SK-N-SH (cell line): ENCODE data around the gene SAMD4A. TPM values are rescaled to one million over a fixed set of nuclear protein-coding genes. Genes with fewer than 3 reads are reported as not detected.

Experiments used
- CTCF ChIA-PET: fragments of 300-600, 350-600 bp; formaldehyde crosslinking; extraction: SDS; loops from one replicate; lab custom pipeline; 2021; lab: Yijun Ruan, JAX
- POLR2A ChIA-PET: fragments of 350-600 bp; sonication (Branson Sonifier 250); formaldehyde crosslinking; extraction: SDS; loops from one replicate; lab custom pipeline; 2020; ENCODE audit warnings: antibody characterized with exemption, inconsistent platforms; lab: Yijun Ruan, JAX
- DNase-seq: peaks from one replicate; pipeline ENCODE4 v3.0.0; 2012
- H2AFZ ChIP-seq: fragments of 200-600 bp; sonication (generic); 2 replicates; pipeline ENCODE4 v1.8.1; 2016; ENCODE audit warnings: antibody characterized with exemption, mild to moderate bottlenecking, low read depth
- H3F3A ChIP-seq: fragments of 200-600 bp; sonication (generic); replicated peaks from 2 replicates; pipeline ENCODE3; 2016; ENCODE audit warnings: antibody characterized with exemption, mild to moderate bottlenecking; ENCODE audit not compliant: insufficient read depth
- H3K27ac ChIP-seq, 2 experiments: fragments of 200-500 bp in 1 of 2; fragments of 200-600 bp in 1 of 2; sonication (Bioruptor generic) in 1 of 2; sonication (generic), shearing (Covaris generic) in 1 of 2; 2 replicates each; pipeline versions ENCODE4 v1.5.1 to v1.6.1; 2014 to 2016; ENCODE audit warnings: low read depth in 2 of 2, inconsistent platforms in 1 of 2, low read length in 1 of 2, mild to moderate bottlenecking in 1 of 2, mixed read lengths in 1 of 2
- H3K27me3 ChIP-seq: fragments of 200-600 bp; sonication (generic), shearing (Covaris generic); 2 replicates; pipeline ENCODE4 v1.6.1; 2016; ENCODE audit warnings: mixed run types; ENCODE audit not compliant: insufficient read depth
- H3K36me3 ChIP-seq, 2 experiments: fragments of 200-500 bp in 1 of 2; fragments of 200-600 bp in 1 of 2; sonication (Bioruptor generic) in 1 of 2; sonication (generic) in 1 of 2; replicated peaks in 1 of 2; 2 replicates each; pipeline versions ENCODE3 to v1.5.1; 2014 to 2016; ENCODE audit warnings: low read length in 1 of 2, mild to moderate bottlenecking in 1 of 2; ENCODE audit not compliant: insufficient read depth in 2 of 2, control insufficient read depth in 1 of 2
- H3K4me1 ChIP-seq, 2 experiments: fragments of 200-500 bp in 1 of 2; fragments of 200-600 bp in 1 of 2; sonication (Bioruptor generic) in 1 of 2; sonication (generic), shearing (Covaris generic) in 1 of 2; 2 replicates each; pipeline versions ENCODE4 v1.5.1 to v1.6.1; 2014 to 2016; ENCODE audit warnings: low read depth in 1 of 2, low read length in 1 of 2, mixed run types in 1 of 2; ENCODE audit not compliant: insufficient read depth in 2 of 2, control insufficient read depth in 1 of 2
- H3K4me2 ChIP-seq: fragments of 200-600 bp; sonication (generic), shearing (Covaris generic); 2 replicates; pipeline ENCODE4 v1.6.1; 2017; ENCODE audit warnings: mixed run types
- H3K4me3 ChIP-seq, 2 experiments: fragments of 200-500 bp in 1 of 2; fragments of 200-600 bp in 1 of 2; sonication (Bioruptor generic) in 1 of 2; sonication (generic), shearing (Covaris generic) in 1 of 2; 2 replicates each; pipeline versions ENCODE4 v1.5.1 to v1.8.1; 2014 to 2016; ENCODE audit warnings: low read depth in 2 of 2, inconsistent platforms in 1 of 2, low read length in 1 of 2, mild to moderate bottlenecking in 1 of 2, mixed read lengths in 1 of 2, moderate library complexity in 1 of 2
- H3K79me2 ChIP-seq: fragments of 200-600 bp; sonication (generic); 2 replicates; pipeline ENCODE4 v1.8.1; 2017; ENCODE audit warnings: mild to moderate bottlenecking; ENCODE audit not compliant: insufficient read depth
- H3K9ac ChIP-seq: fragments of 200-600 bp; sonication (generic); 2 replicates; pipeline ENCODE4 v1.6.1; 2017; ENCODE audit warnings: mixed run types
- H3K9me2 ChIP-seq: fragments of 200-600 bp; sonication (generic); 2 replicates; pipeline ENCODE4 v1.6.1; 2017; ENCODE audit warnings: mixed run types
- H3K9me3 ChIP-seq: fragments of 200-600 bp; sonication (generic); 2 replicates; pipeline ENCODE4 v1.6.1; 2017; ENCODE audit warnings: mixed run types, mild to moderate bottlenecking, moderate library complexity
- H4K20me1 ChIP-seq: fragments of 200-600 bp; sonication (generic); 2 replicates; pipeline ENCODE4 v1.6.1; 2017; ENCODE audit warnings: mild to moderate bottlenecking, mixed run types; ENCODE audit not compliant: insufficient read depth
- FOSL2 ChIP-seq: IDR thresholded peaks from 2 replicates; pipeline ENCODE4 v1.4.0; 2012; ENCODE audit warnings: low read depth, mild to moderate bottlenecking, moderate library complexity, borderline replicate concordance
- GABPA ChIP-seq: IDR thresholded peaks from 2 replicates; pipeline ENCODE4 v1.4.0; 2012; ENCODE audit warnings: low read depth, mild to moderate bottlenecking
- NFIC ChIP-seq: IDR thresholded peaks from 2 replicates; pipeline ENCODE4 v1.4.0; 2012; ENCODE audit warnings: borderline replicate concordance
- NRF1 ChIP-seq: IDR thresholded peaks from 2 replicates; pipeline ENCODE4 v1.6.1; 2012; ENCODE audit warnings: low read depth, mild to moderate bottlenecking, low read length
- RCOR1 ChIP-seq: fragments of 150-350 bp; IDR thresholded peaks from 2 replicates; pipeline ENCODE4 v1.6.1; 2017; ENCODE audit warnings: antibody characterized with exemption, low read length
- TAF1 ChIP-seq: IDR thresholded peaks from 2 replicates; pipeline ENCODE4 v1.6.1; 2012; ENCODE audit warnings: low read depth, mild to moderate bottlenecking, low read length, moderate library complexity, borderline replicate concordance
- TCF12 ChIP-seq: IDR thresholded peaks from 2 replicates; pipeline ENCODE4 v1.4.0; 2012
- TEAD4 ChIP-seq: IDR thresholded peaks from 2 replicates; pipeline ENCODE4 v1.4.0; 2012; ENCODE audit warnings: mild to moderate bottlenecking, borderline replicate concordance; ENCODE audit not compliant: insufficient read depth
- WGBS: methylation state at CpG from one replicate; pipeline ENCODE4 v1.1.6; 2017; ENCODE audit warnings: low lambda C conversion rate; 5-methylcytosine and 5-hydroxymethylcytosine counted together
- polyA plus RNA-seq, 3 experiments: library from polyadenylated mRNA; depleted of rRNA; stranded (reverse); fragments of >200 nt; gene quantifications; 2 replicates each; pipeline ENCODE4 v1.2.3, GENCODE V29; 2012
- TF ChIP-seq, protein P1 (sequence below): IDR thresholded peaks from 2 replicates; pipeline ENCODE4 v1.4.0; 2012; ENCODE audit warnings: low read depth, borderline replicate concordance
- TF ChIP-seq, protein P2 (sequence below): fragments of 200-600 bp; sonication (generic); IDR thresholded peaks from 2 replicates; pipeline ENCODE4 v1.6.1; 2017; ENCODE audit warnings: antibody characterized with exemption, mild to moderate bottlenecking, moderate library complexity
- TF ChIP-seq, protein P3 (sequence below): IDR thresholded peaks from 2 replicates; pipeline ENCODE4; 2012

Gene SAMD4A
- polyA plus RNA-seq, 1 of the 3 experiments (the other 2 are of a cell fraction): 5.0 TPM

DNA sequence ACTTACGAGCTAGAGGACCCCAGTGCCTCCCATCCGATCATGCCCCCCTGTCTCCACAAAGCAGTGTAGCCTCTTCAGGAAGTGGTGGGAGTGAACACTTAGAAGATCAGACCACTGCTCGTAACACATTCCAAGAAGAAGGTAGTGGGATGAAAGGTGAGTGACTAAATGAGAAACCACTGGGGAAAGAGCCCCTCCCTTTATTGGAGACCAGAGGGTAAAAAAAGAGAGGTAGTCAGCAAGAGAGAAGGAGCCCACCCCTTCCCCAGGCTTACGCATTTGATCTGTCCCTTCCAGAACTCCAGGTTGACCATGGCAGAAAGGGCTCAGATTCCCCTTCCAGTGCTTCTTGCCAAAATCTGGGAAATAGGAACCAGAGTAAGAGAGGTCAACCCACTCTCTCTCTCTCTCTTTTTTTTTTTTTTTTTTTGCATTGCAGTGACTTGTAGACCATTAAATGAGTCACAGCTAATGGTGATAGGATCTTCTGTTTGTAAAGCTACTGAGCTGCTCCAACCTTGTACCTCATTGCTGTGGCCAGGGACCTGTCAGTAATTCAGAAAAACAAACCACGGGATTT is 170.3 kb downstream of the SAMD4A start (continued):
- TF ChIP-seq, protein P1, sequence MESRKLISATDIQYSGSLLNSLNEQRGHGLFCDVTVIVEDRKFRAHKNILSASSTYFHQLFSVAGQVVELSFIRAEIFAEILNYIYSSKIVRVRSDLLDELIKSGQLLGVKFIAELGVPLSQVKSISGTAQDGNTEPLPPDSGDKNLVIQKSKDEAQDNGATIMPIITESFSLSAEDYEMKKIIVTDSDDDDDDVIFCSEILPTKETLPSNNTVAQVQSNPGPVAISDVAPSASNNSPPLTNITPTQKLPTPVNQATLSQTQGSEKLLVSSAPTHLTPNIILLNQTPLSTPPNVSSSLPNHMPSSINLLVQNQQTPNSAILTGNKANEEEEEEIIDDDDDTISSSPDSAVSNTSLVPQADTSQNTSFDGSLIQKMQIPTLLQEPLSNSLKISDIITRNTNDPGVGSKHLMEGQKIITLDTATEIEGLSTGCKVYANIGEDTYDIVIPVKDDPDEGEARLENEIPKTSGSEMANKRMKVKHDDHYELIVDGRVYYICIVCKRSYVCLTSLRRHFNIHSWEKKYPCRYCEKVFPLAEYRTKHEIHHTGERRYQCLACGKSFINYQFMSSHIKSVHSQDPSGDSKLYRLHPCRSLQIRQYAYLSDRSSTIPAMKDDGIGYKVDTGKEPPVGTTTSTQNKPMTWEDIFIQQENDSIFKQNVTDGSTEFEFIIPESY: no peak
- TF ChIP-seq NRF1 (no peak), NFIC (peak; percentile 76), TEAD4 (peak; percentile 44; the same call in 1 of the 2 replicates), RCOR1 (no peak), TCF12 (peak; percentile 67), GABPA (no peak)
- TF ChIP-seq, protein P2, sequence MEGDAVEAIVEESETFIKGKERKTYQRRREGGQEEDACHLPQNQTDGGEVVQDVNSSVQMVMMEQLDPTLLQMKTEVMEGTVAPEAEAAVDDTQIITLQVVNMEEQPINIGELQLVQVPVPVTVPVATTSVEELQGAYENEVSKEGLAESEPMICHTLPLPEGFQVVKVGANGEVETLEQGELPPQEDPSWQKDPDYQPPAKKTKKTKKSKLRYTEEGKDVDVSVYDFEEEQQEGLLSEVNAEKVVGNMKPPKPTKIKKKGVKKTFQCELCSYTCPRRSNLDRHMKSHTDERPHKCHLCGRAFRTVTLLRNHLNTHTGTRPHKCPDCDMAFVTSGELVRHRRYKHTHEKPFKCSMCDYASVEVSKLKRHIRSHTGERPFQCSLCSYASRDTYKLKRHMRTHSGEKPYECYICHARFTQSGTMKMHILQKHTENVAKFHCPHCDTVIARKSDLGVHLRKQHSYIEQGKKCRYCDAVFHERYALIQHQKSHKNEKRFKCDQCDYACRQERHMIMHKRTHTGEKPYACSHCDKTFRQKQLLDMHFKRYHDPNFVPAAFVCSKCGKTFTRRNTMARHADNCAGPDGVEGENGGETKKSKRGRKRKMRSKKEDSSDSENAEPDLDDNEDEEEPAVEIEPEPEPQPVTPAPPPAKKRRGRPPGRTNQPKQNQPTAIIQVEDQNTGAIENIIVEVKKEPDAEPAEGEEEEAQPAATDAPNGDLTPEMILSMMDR: no peak

DNA sequence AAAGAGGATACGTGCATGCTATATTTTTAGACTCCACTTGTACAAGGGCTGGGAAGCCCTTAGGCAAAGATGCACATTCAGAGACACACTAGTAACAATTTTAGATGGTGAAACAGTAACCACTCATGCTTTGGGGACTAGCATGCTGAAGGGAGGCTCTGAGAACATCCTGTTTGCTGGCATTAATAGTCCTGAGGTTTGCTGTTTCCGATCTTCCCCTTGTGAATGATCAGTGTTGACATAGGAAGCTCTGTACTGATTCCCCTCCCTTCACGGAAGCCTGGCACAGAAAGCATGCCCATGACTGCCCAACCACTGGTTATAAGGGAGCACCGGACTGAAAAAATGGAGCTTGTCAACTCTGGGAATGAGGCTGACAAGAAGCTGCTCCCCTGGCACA is 171.1 kb downstream of the SAMD4A start:
- H3K27me3 ChIP-seq: no peaks in the 10 kb centered on the region
- peaks cover 49% of the 10 kb centered on the region for H4K20me1 ChIP-seq
- H3K4me3 ChIP-seq: no peak overlapping the region
- H3K9me3 ChIP-seq: no peaks in the 10 kb centered on the region
- no peaks in the 10 kb centered on the region for H3K9me2 ChIP-seq
- H3K27ac ChIP-seq: peak overlapping the region; percentile 8 to 81; a peak in 2 of 4 replicates
- no peaks in the 10 kb centered on the region; a peak in 2 of 4 replicates for H3K4me1 ChIP-seq
- DNase-seq: no peak
- TF ChIP-seq TAF1 (no peak), FOSL2 (no peak), TCF12 (peak; percentile 64)
- TF ChIP-seq, protein P3, sequence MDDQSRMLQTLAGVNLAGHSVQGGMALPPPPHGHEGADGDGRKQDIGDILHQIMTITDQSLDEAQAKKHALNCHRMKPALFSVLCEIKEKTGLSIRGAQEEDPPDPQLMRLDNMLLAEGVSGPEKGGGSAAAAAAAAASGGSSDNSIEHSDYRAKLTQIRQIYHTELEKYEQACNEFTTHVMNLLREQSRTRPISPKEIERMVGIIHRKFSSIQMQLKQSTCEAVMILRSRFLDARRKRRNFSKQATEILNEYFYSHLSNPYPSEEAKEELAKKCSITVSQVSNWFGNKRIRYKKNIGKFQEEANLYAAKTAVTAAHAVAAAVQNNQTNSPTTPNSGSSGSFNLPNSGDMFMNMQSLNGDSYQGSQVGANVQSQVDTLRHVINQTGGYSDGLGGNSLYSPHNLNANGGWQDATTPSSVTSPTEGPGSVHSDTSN: peak; percentile 46
- H3K79me2 ChIP-seq: peaks cover 68% of the 10 kb centered on the region
- POLR2A ChIA-PET: no interaction called here
- no peaks in the 10 kb centered on the region for H3F3A ChIP-seq
- no peak overlapping the region for H2AFZ ChIP-seq
- H3K4me2 ChIP-seq: no peak overlapping the region
- CTCF ChIA-PET: interaction anchor here (1.1 kb wide), 1 partner anchor 35 kb away, joined by 4 read pairs; no protein-coding TSS in a partner anchor
- 73% methylated on average over 4 of the region's 4 CpGs for WGBS
- H3K36me3 ChIP-seq: peaks cover 2 to 6% of the 10 kb centered on the region in 2 experiments
- H3K9ac ChIP-seq: no peak overlapping the region
